Keratinocyte (primary cell): ENCODE data around the gene ABCG1. TPM values are rescaled to one million over a fixed set of nuclear protein-coding genes. Genes with fewer than 3 reads are reported as not detected.

Experiments used
- DNase-seq: peaks from one replicate; pipeline ENCODE4 v3.0.0-alpha.2; 2011; ENCODE audit warnings: low read depth, missing footprints, low spot score
- FAIRE-seq: peaks from 2 replicates; lab custom pipeline; 2011; peaks lifted over from hg19 to GRCh38; lab: Jason Lieb, UNC
- H2AFZ ChIP-seq: 2 replicates; pipeline ENCODE4 v1.6.0; 2012; ENCODE audit warnings: low read length, control low read depth, inconsistent platforms; ENCODE audit not compliant: control insufficient read depth
- H3K27ac ChIP-seq: 2 replicates; pipeline ENCODE4 v1.5.1; 2011; ENCODE audit warnings: low read length; ENCODE audit not compliant: control insufficient read depth, insufficient read depth
- H3K27me3 ChIP-seq: 3 replicates; pipeline ENCODE4 v1.6.0; 2011; ENCODE audit warnings: low read length; ENCODE audit not compliant: control insufficient read depth, insufficient read depth; ENCODE audit errors: extremely low read depth
- H3K36me3 ChIP-seq, 2 experiments: 2 replicates in 1 of 2; 3 replicates in 1 of 2; pipeline ENCODE4 v1.5.1; 2011; ENCODE audit warnings: low read length in 2 of 2, mild to moderate bottlenecking in 1 of 2; ENCODE audit not compliant: control insufficient read depth in 2 of 2, insufficient read depth in 2 of 2; ENCODE audit errors: extremely low read depth in 1 of 2
- H3K4me1 ChIP-seq: 3 replicates; pipeline ENCODE4 v1.5.1; 2011; ENCODE audit warnings: low read length; ENCODE audit not compliant: control insufficient read depth, insufficient read depth; ENCODE audit errors: extremely low read depth
- H3K4me2 ChIP-seq: 3 replicates; pipeline ENCODE4 v1.6.0; 2011; ENCODE audit warnings: low read depth, low read length; ENCODE audit not compliant: control insufficient read depth, insufficient read depth; ENCODE audit errors: extremely low read depth
- H3K4me3 ChIP-seq, 3 experiments: fragments of 200-600 bp in 1 of 3; sonication (generic) in 1 of 3; 2 replicates in 2 of 3; 3 replicates in 1 of 3; pipeline ENCODE4 v1.5.1; 2011 to 2016; ENCODE audit warnings: low read length in 3 of 3, mild to moderate bottlenecking in 3 of 3, control low read depth in 2 of 3, inconsistent platforms in 1 of 3, low read depth in 1 of 3, mixed read lengths in 1 of 3, mixed run types in 1 of 3, moderate library complexity in 1 of 3; ENCODE audit not compliant: control insufficient read depth in 2 of 3, insufficient read depth in 2 of 3; ENCODE audit errors: extremely low read depth in 1 of 3
- H3K79me2 ChIP-seq: 2 replicates; pipeline ENCODE4 v1.6.0; 2012; ENCODE audit warnings: low read length; ENCODE audit not compliant: control insufficient read depth, insufficient read depth
- H3K9ac ChIP-seq: 3 replicates; pipeline ENCODE4 v1.6.0; 2011; ENCODE audit warnings: low read length; ENCODE audit not compliant: control insufficient read depth, insufficient read depth; ENCODE audit errors: extremely low read depth
- H3K9me1 ChIP-seq: 3 replicates; pipeline ENCODE4 v1.6.0; 2011; ENCODE audit warnings: low read length; ENCODE audit not compliant: control insufficient read depth, insufficient read depth; ENCODE audit errors: extremely low read depth
- H3K9me3 ChIP-seq: 2 replicates; pipeline ENCODE4 v1.5.1; 2012; ENCODE audit warnings: low read depth, low read length; ENCODE audit not compliant: control insufficient read depth
- H4K20me1 ChIP-seq: 3 replicates; pipeline ENCODE4 v1.6.0; 2011; ENCODE audit warnings: low read length; ENCODE audit not compliant: control insufficient read depth, insufficient read depth; ENCODE audit errors: extremely low read depth
- EZH2 ChIP-seq: IDR thresholded peaks from one replicate; pipeline ENCODE4 v1.6.1; 2012; ENCODE audit warnings: inconsistent platforms, mild to moderate bottlenecking, low read length, moderate library complexity
- dilution Hi-C: fragments of 300-500 bp; cut with MboI; formaldehyde crosslinking; loops from one replicate; pipeline ENCODE4 v1.7.0; 2020; ENCODE audit warnings: low sequenced_read_pairs; ENCODE audit not compliant: extremely low pct_ligation_motif_present
- polyA plus RNA-seq, 5 experiments: library from polyadenylated mRNA; depleted of rRNA in 3 of 5; stranded (reverse) in 3 of 5; stranded (forward) in 1 of 5; unstranded in 1 of 5; fragments of >200 nt; gene quantifications; 1 replicate in 1 of 5; 2 replicates in 3 of 5; 3 replicates in 1 of 5; pipeline versions ENCODE4 v1.2.1 to v1.2.3, GENCODE V29; 2011 to 2012; ENCODE audit warnings: missing spikeins in 2 of 5, low read depth in 1 of 5, low replicate concordance in 1 of 5
- TF ChIP-seq, protein P1 (sequence below), 3 experiments: IDR thresholded peaks in 1 of 3; conservative IDR thresholded peaks in 1 of 3; optimal IDR thresholded peaks in 1 of 3; 2 replicates in 2 of 3; 3 replicates in 1 of 3; pipeline versions ENCODE3 to v1.5.1; 2011; ENCODE audit warnings: low read length in 3 of 3, mild to moderate bottlenecking in 3 of 3, moderate library complexity in 2 of 3, control low read depth in 1 of 3, inconsistent platforms in 1 of 3; ENCODE audit not compliant: insufficient read depth in 2 of 3; ENCODE audit errors: extremely low read depth in 1 of 3

The ABCG1 gene
- polyA plus RNA-seq, 1 donor (not counting 4 experiments of a cell fraction or from before 2014, with no cell fraction given): 3.3 TPM

DNA sequence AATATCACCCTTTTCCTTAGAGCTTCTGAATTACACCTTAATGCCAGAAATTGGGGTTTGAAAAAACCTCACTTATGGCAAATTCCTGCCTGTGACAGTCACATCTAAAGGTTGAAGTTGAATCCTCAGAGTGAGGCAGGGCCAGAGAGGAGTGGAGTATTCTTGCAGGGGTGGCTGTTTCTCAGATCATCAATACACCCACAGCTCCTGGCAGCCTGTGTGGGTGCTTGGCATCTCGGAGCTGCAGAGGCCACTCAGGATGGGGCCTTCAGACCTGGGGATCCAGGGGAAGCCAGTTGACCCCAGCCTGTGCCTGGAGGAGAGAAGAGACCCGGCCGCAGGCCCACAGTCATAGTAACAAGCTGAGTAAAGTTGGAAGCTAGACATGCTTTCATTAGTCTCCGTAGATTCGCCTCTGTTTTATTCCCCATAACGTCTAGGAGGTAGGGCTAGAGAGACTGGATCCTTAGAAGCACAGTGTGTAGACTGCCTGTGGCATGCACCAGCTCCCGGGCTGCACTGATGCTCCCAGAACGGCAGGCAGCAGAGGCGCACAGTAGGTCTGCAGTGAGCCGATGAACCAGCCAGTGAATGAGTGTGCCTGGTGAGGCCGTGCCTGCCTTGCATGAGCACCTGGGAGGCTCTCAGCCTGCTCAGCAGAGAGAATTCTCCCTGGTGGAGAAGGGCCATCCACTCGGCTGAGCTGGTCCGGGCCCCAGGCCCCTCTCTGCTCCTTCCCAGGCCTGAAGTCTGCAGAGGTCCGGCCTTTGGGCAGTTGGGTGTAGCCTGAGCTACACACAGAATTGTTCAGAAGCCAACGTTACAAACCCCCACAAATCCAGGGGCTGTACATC is 53.4 kb downstream of the ABCG1 start:
- Histone ChIP-seq H2AFZ (no peak overlapping the region), H4K20me1 (no peaks in the 10 kb centered on the region), H3K9me1 (no peaks in the 10 kb centered on the region), H3K9me3 (no peaks in the 10 kb centered on the region), H3K9ac (no peak overlapping the region), H3K4me3 (no peak overlapping the region), H3K36me3 (no peaks in the 10 kb centered on the region), H3K4me2 (no peak overlapping the region), H3K27me3 (no peaks in the 10 kb centered on the region), H3K4me1 (no peaks in the 10 kb centered on the region), H3K27ac (no peak overlapping the region), H3K79me2 (no peaks in the 10 kb centered on the region)
- TF ChIP-seq, protein P1, sequence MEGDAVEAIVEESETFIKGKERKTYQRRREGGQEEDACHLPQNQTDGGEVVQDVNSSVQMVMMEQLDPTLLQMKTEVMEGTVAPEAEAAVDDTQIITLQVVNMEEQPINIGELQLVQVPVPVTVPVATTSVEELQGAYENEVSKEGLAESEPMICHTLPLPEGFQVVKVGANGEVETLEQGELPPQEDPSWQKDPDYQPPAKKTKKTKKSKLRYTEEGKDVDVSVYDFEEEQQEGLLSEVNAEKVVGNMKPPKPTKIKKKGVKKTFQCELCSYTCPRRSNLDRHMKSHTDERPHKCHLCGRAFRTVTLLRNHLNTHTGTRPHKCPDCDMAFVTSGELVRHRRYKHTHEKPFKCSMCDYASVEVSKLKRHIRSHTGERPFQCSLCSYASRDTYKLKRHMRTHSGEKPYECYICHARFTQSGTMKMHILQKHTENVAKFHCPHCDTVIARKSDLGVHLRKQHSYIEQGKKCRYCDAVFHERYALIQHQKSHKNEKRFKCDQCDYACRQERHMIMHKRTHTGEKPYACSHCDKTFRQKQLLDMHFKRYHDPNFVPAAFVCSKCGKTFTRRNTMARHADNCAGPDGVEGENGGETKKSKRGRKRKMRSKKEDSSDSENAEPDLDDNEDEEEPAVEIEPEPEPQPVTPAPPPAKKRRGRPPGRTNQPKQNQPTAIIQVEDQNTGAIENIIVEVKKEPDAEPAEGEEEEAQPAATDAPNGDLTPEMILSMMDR (optimal IDR thresholded peaks at IDR 0.05 in 1 of 3, IDR thresholded peaks at IDR 0.05 in 1 of 3, conservative IDR thresholded peaks at IDR 0.05 in 1 of 3; ENCODE audit: extremely low read depth in 1 of 3, insufficient read depth in 2 of 3, low read length in 3 of 3): no peak
- no peak for TF ChIP-seq EZH2
- DNase-seq (no peak), FAIRE-seq (no peak)
- dilution Hi-C loops: no loop called here

DNA sequence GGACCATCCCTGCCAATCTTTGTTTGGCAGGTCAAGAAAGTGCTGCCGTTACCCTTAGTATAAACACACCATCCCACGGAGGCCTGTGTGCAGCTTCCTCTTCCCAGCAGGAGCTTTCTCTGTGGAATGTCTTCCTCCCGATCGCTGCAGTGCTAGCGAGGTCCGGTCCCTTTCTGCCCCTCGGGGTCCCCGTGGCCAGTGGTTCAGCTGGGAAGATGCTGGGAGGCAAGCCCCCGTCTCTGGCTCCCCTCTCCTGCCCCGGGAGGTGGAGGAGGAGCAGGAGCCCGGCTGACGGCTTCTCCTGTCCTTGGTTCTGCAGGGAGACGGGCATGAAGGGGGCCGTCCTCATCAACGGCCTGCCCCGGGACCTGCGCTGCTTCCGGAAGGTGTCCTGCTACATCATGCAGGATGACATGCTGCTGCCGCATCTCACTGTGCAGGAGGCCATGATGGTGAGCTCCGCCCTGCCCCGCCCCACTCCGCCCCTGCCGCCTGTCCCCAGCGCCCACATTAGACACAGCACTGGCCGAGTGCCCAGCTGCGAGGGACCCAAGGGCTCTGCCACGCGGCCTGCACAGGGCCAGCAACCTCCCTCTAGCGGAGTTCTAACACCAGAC is 54.2 kb downstream of the ABCG1 start:
- Histone ChIP-seq H2AFZ (no peak overlapping the region), H3K4me2 (no peak overlapping the region), H3K4me3 (no peak overlapping the region), H4K20me1 (no peaks in the 10 kb centered on the region), H3K79me2 (no peaks in the 10 kb centered on the region), H3K36me3 (no peaks in the 10 kb centered on the region), H3K27me3 (no peaks in the 10 kb centered on the region), H3K9ac (no peak overlapping the region), H3K9me3 (no peaks in the 10 kb centered on the region), H3K4me1 (no peaks in the 10 kb centered on the region), H3K9me1 (no peaks in the 10 kb centered on the region), H3K27ac (no peak overlapping the region)
- dilution Hi-C loops: no loop called here
- no peak for TF ChIP-seq EZH2
- TF ChIP-seq, protein P1 (optimal IDR thresholded peaks at IDR 0.05 in 1 of 3, IDR thresholded peaks at IDR 0.05 in 1 of 3, conservative IDR thresholded peaks at IDR 0.05 in 1 of 3; ENCODE audit: extremely low read depth in 1 of 3, insufficient read depth in 2 of 3, low read length in 3 of 3): no peak
- no peak for FAIRE-seq
- no peak for DNase-seq
